Measurements from ENCODE around the gene KIF13A.

KIF13A gene

DNA sequence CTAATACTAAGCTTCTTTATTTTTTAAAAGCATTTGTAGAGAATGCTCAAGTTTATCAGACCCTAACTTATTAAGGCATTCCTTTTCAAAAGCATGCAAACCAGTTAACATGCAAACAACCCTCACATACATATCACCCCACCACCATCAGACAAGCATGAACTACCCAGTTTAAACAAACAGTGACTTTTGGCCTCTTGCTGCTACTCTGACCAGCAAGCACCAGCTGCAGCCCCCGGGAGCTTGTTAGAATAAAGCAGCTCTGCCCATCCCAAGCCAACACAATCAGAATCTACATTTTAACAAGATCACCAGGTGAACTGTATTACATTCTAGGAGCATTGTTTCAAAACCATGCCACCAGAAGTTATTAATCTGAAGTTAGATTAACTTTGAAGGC is 274.9 kb downstream of the KIF13A start:
- no peak for DNase-seq

DNA sequence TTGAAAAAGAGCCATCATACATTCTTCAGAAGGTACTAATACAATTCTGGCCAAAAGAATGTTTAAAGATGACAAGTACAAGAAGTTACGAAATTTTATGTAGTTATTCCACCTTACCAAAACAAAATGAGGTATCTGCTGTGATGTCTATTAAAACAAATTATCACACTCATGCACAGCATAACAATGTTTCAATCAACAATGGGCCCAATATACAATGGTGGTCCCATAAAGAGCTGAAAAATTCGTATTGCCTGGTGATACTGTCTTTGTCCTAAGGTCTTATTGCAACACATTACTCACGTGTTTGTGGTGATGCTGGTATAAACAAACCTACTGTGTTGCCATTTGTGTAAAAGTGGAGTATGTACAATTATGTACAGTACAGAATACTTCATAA is 277.1 kb downstream of the KIF13A start:
- no peak for DNase-seq

DNA sequence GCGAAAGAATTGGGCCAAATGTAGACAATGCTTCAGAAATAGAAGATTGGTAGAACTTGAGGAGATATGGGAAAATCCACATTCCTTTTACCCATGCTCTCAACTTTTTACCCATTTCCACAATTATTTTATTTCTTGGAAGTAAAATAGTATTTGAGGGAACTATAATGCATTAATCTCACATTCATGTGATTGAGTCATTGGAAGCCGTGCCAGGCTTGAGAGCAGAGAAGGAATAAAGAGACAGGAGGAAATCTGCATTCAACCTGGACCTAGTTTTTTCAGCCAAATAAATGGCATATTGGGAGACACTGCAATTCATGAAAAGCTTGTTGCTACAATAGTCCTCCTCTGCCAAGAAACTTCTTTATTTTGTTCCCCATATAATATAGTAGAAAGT is 278.0 kb downstream of the KIF13A start:
- no peak for DNase-seq

Data from CD4-positive, alpha-beta T cell treated with Interleukin-4 for 4 hours (primary cell).